ENCODE data around the gene NUP153. TPM values are rescaled to one million over a fixed set of nuclear protein-coding genes. Genes with fewer than 3 reads are reported as not detected.
A peak's percentile ranks its signal among the peaks of the same experiment; 100 is the strongest.

The NUP153 gene
- total RNA-seq, 1 experiment from 2014 or later: 99.3 TPM

GRCh38 chr6:17666646-17667045 lies 40.1 kb downstream of the NUP153 start:
- H3K27me3 Mint-ChIP-seq (ENCODE audit: low read depth): no peaks in the 10 kb centered on the region

More at GRCh38 chr6:17666646-17667045, 40.1 kb downstream of the NUP153 start:
- Mint-ChIP-seq H3K36me3 (ENCODE audit: insufficient read depth in 1 of 3, low read depth in 3 of 3) (peaks cover 44 to 89% (median 87%) of the 10 kb centered on the region in 3 experiments), H3K4me1 (no peaks in the 10 kb centered on the region), H3K27ac (peak overlapping the region in 1 of 3 experiments; percentile 43; a peak in 2 of 7 replicates), H3K9me3 (no peaks in the 10 kb centered on the region), H3K4me3 (no peak overlapping the region)
- Histone ChIP-seq H2BK15ac (ENCODE audit: low read depth, low read length) (no peak overlapping the region), H4K5ac (ENCODE audit: insufficient read length, low read depth, low read length) (no peak overlapping the region), H3K9ac (ENCODE audit: extremely low read depth, insufficient read length, low read length) (no peak overlapping the region), H3K56ac (ENCODE audit: insufficient read length, low read depth, low read length) (no peak overlapping the region), H3T11ph (ENCODE audit: low read length) (no peak overlapping the region), H2BK5ac (ENCODE audit: insufficient read length, low read length) (no peak overlapping the region), H4K91ac (ENCODE audit: insufficient read length, low read depth, low read length) (no peak overlapping the region), H3K14ac (ENCODE audit: insufficient read depth, low read length) (no peak overlapping the region), H2AK5ac (ENCODE audit: insufficient read length, low read length) (no peak overlapping the region), H3K27me3 (ENCODE audit: insufficient read depth, low read length) (no peaks in the 10 kb centered on the region), H3K4ac (ENCODE audit: low read depth, low read length) (no peak overlapping the region), H3K18ac (ENCODE audit: insufficient read length, low read depth, low read length) (no peak overlapping the region), H3K4me1 (ENCODE audit: insufficient read depth, low read length) (no peaks in the 10 kb centered on the region), H2BK12ac (ENCODE audit: insufficient read length, low read depth, low read length) (no peak overlapping the region), H2BK120ac (ENCODE audit: low read depth, low read length, poor library complexity, severe bottlenecking) (no peak overlapping the region), H3K79me1 (ENCODE audit: insufficient read depth, low read depth, low read length, poor library complexity, severe bottlenecking) (no peaks in the 10 kb centered on the region), H4K8ac (replicated peaks; ENCODE audit: insufficient read length, low read depth, low read length) (no peak overlapping the region), H3K27ac (ENCODE audit: insufficient read length, low read depth, low read length) (no peak overlapping the region), H2BK20ac (ENCODE audit: low read depth, low read length, poor library complexity, severe bottlenecking) (no peak overlapping the region), H3K23me2 (ENCODE audit: insufficient read length, low read depth, low read length, poor library complexity, severe bottlenecking) (no peaks in the 10 kb centered on the region), H3K23ac (ENCODE audit: insufficient read length, low read depth, low read length) (no peak overlapping the region), H3K79me2 (ENCODE audit: insufficient read depth, low read length) (no peaks in the 10 kb centered on the region; the same call in 1 of the 2 replicates), H3K9me3 (ENCODE audit: control insufficient read depth, low read depth, low read length) (no peaks in the 10 kb centered on the region), H2AFZ (ENCODE audit: low read length) (no peak overlapping the region), H3K4me2 (ENCODE audit: insufficient read depth, insufficient read length, low read length) (no peak overlapping the region), H4K20me1 (ENCODE audit: control insufficient read depth, insufficient read depth, insufficient read length) (no peaks in the 10 kb centered on the region)
- no peak for DNase-seq
- no peak for TF ChIP-seq CTCF (conservative IDR thresholded peaks at IDR 0.05)
- no CpG with 5 or more reads among the region's 1 CpG for WGBS (ENCODE audit: extremely low coverage, insufficient read length, low lambda C conversion rate)

All from H9 (cell line).